OCI-LY7 (cell line): Measurements from ENCODE around the gene CD2BP2.

ENCODE experiments used
- CTCF ChIP-seq: fragments of 200-600 bp; sonication (generic); conservative IDR thresholded peaks from 2 replicates; pipeline ENCODE4 v1.5.1; 2014; ENCODE audit warnings: mild to moderate bottlenecking, antibody characterized with exemption, low read length, moderate library complexity, mixed read lengths
- EZH2phosphoT487 ChIP-seq: fragments of 200-600 bp; sonication (generic); IDR thresholded peaks from 2 replicates; pipeline ENCODE4 v1.6.1; 2018; ENCODE audit warnings: low read depth, borderline replicate concordance, mild to moderate bottlenecking, mixed run types, antibody characterized with exemption, low read length, moderate library complexity, mixed read lengths

- no peak for TF ChIP-seq EZH2phosphoT487
- TF ChIP-seq CTCF = no peak
These were observed 41.0 kb upstream of the CD2BP2 start for GRCh38 chr16:30395992-30396585.
